ENCODE results near the gene NPC2. TPM values are rescaled to one million over a fixed set of nuclear protein-coding genes. Genes with fewer than 3 reads are reported as not detected.

The NPC2 gene
- total RNA-seq, 2 donors from 2014 or later, result 406 to 455 TPM

- Histone ChIP-seq H3K9me3 (no peaks in the 10 kb centered on the region), H3K27me3 (replicated peaks; ENCODE audit: insufficient read depth) (no peaks in the 10 kb centered on the region), H3K27ac (no peak overlapping the region), H3K4me3 (no peak overlapping the region), H3K36me3 (peaks cover 2% of the 10 kb centered on the region), H3K4me1 (ENCODE audit: control insufficient read depth in 1 of 2, low read depth in 2 of 2) (no peaks in the 10 kb centered on the region)
- ATAC-seq (ENCODE audit: insufficient number of reproducible peaks, low FRiP score, low read depth) (no peak), DNase-seq (ENCODE audit: low spot score) (no peak)
- no peak for TF ChIP-seq CTCF (IDR thresholded peaks at IDR 0.05)
Measured at GRCh38 chr14:74434294-74434693, 58.8 kb downstream of the NPC2 start.

GRCh38 chr14:74429991-74430390, 63.1 kb downstream of the NPC2 start:
- H3K4me1 ChIP-seq (ENCODE audit: control insufficient read depth in 1 of 2, low read depth in 2 of 2), result no peaks in the 10 kb centered on the region
- H3K27me3 ChIP-seq (replicated peaks; ENCODE audit: insufficient read depth), result no peaks in the 10 kb centered on the region
- ATAC-seq (ENCODE audit: insufficient number of reproducible peaks, low FRiP score, low read depth) (no peak), DNase-seq (ENCODE audit: low spot score) (no peak)
- no peak overlapping the region for H3K4me3 ChIP-seq
- no peaks in the 10 kb centered on the region for H3K9me3 ChIP-seq
- no peak for TF ChIP-seq CTCF (IDR thresholded peaks at IDR 0.05)
- peaks cover 2% of the 10 kb centered on the region for H3K36me3 ChIP-seq
- H3K27ac ChIP-seq, result no peak overlapping the region

Other genes starting within 250 kb of the NPC2 start
- gene ABCD4, start 190.4 kb downstream of the NPC2 start, total RNA-seq, result 10 to 100 TPM; 47.7 to 62.4 TPM
- not detected for gene VRTN, start 144.8 kb downstream of the NPC2 start, total RNA-seq
- gene SYNDIG1L, start 67.1 kb downstream of the NPC2 start, total RNA-seq, result 1 to 10 TPM in 1 of 2 donors, under 1 TPM in 1; 0.21 to 3.1 TPM
- 10 to 100 TPM in 1 of 2 donors, 1 to 10 TPM in 1; 6.5 to 22.2 TPM for gene ISCA2, start 460 bp upstream of the NPC2 start, total RNA-seq
- 100 to 1,000 TPM; 674 to 973 TPM for gene LTBP2, start 118.9 kb upstream of the NPC2 start, total RNA-seq
- 10 to 100 TPM; 29.6 to 51.4 TPM for gene AREL1, start 219.8 kb upstream of the NPC2 start, total RNA-seq
- 10 to 100 TPM; 31.8 to 32.5 TPM for gene FCF1, start 219.8 kb upstream of the NPC2 start, total RNA-seq

Data from thoracic aorta (tissue), 2 donors.